ENCODE results near the gene SBSN. TPM values are rescaled to one million over a fixed set of nuclear protein-coding genes. Genes with fewer than 3 reads are reported as not detected.

Gene SBSN
- total and polyA plus RNA-seq, 4 donors = not detected

DNA sequence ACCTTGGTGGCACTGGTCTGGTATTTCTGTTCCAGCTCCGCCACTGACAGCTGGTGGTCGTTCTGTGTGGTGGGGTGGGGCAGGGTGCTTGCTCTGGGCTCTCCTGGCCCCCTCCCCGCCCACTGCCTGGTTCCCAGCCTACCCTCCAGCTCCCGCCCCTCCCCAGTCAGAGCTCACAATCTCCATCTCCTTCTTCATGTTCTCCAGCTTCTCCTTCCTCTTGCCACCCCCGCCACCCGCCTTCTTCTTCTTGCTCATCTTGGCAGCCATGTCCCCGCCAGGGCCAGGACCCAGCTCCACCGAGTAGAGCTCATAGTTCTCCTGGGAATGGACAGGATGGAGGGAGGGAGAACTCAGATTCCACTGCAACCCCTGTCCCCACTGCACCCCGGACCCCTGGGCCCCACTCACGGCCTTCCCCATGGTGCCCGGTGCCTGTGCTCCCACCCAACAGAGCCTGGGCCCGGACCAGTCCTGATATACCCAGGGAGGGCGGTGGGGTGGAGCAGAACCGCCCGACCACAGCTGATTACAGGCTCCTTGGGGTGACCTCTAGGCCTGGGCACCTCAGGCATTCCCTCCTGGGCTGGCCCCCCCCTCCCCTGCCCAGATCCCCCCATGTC lies 35.2 kb upstream of the SBSN start, which contains the start of gene ATP4A (continued):
- TF ChIP-seq GABPA (IDR thresholded peaks at IDR 0.05 in 1 of 2, conservative IDR thresholded peaks at IDR 0.05 in 1 of 2) = no peak
- no peak for TF ChIP-seq HNF4A (conservative IDR thresholded peaks at IDR 0.05)
- no peak for TF ChIP-seq RXRA (IDR thresholded peaks at IDR 0.05)
- TF ChIP-seq, protein P1, sequence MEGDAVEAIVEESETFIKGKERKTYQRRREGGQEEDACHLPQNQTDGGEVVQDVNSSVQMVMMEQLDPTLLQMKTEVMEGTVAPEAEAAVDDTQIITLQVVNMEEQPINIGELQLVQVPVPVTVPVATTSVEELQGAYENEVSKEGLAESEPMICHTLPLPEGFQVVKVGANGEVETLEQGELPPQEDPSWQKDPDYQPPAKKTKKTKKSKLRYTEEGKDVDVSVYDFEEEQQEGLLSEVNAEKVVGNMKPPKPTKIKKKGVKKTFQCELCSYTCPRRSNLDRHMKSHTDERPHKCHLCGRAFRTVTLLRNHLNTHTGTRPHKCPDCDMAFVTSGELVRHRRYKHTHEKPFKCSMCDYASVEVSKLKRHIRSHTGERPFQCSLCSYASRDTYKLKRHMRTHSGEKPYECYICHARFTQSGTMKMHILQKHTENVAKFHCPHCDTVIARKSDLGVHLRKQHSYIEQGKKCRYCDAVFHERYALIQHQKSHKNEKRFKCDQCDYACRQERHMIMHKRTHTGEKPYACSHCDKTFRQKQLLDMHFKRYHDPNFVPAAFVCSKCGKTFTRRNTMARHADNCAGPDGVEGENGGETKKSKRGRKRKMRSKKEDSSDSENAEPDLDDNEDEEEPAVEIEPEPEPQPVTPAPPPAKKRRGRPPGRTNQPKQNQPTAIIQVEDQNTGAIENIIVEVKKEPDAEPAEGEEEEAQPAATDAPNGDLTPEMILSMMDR (IDR thresholded peaks at IDR 0.05; ENCODE audit: low read depth, low read length, missing input control) = no peak

- Histone ChIP-seq H3K4me1 (ENCODE audit: control insufficient read depth in 4 of 4, insufficient read depth in 4 of 4, low read length in 3 of 4) (peaks cover 0 to 7% (median 4%) of the 10 kb centered on the region in 4 donors), H3K9ac (ENCODE audit: low read depth in 1 of 2, low read length in 2 of 2) (no peak overlapping the region), H3K9me3 (ENCODE audit: control insufficient read depth in 4 of 4, low read length in 3 of 4) (no peaks in the 10 kb centered on the region), H3K27ac (ENCODE audit: low read depth in 1 of 2, low read length in 2 of 2) (no peak overlapping the region), H3K4me3 (ENCODE audit: low read depth in 1 of 3, low read length in 3 of 3) (no peak overlapping the region), H3K27me3 (ENCODE audit: control insufficient read depth in 4 of 4, insufficient read depth in 4 of 4, low read length in 3 of 4) (peaks cover 0 to 7% (median 3%) of the 10 kb centered on the region in 4 donors), H3K36me3 (ENCODE audit: control insufficient read depth in 4 of 4, insufficient read depth in 3 of 4, low read depth in 1 of 4, low read length in 3 of 4) (no peaks in the 10 kb centered on the region)
- TF ChIP-seq, protein P2, sequence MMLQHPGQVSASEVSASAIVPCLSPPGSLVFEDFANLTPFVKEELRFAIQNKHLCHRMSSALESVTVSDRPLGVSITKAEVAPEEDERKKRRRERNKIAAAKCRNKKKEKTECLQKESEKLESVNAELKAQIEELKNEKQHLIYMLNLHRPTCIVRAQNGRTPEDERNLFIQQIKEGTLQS (IDR thresholded peaks at IDR 0.05) = no peak
- TF ChIP-seq FOXA1 (IDR thresholded peaks at IDR 0.05) (no peak), ZBTB33 (IDR thresholded peaks at IDR 0.05) (no peak), FOXA2 (IDR thresholded peaks at IDR 0.05) (no peak), GABPA (IDR thresholded peaks at IDR 0.05 in 1 of 2, conservative IDR thresholded peaks at IDR 0.05 in 1 of 2) (no peak)
- DNase-seq (ENCODE audit: low spot score) = no peak
- WGBS = 68% methylated on average over 2 of the region's 2 CpGs
Observed at GRCh38 chr19:35562776-35563175, 34.7 kb upstream of the SBSN start.

DNA sequence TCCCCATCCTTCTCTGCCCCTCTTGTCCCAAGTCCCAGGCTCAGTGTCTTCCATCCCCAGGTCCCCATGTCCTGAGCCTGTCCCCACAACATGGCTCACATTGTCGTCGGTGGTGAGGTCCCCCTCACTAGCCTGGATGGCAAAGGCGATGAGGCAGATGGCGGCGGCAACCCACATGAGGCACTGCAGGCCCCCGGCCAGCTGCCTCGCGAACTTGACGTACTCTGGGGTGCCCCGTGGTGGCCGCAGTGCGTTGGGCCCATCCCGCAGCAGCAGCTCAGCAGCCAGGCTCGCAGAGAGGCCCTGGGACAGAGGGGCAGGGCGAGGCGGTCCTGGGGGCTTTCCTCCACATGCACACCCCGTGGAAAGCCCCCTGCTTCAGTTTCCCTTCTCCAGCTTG lies 34.2 kb upstream of the SBSN start:
- no peak overlapping the region for H3K9ac ChIP-seq (ENCODE audit: low read depth in 1 of 2, low read length in 2 of 2)
- H3K27me3 ChIP-seq (ENCODE audit: control insufficient read depth in 4 of 4, insufficient read depth in 4 of 4, low read length in 3 of 4) = peaks cover 0 to 7% (median 3%) of the 10 kb centered on the region in 4 donors
- TF ChIP-seq EGR1 (IDR thresholded peaks at IDR 0.05; ENCODE audit: low read depth in 2 of 2) = no peak
- TF ChIP-seq, protein P1 (IDR thresholded peaks at IDR 0.05; ENCODE audit: low read depth, low read length, missing input control) = no peak
- TF ChIP-seq, protein P2 (IDR thresholded peaks at IDR 0.05) = no peak
- no peak for TF ChIP-seq FOXA1 (IDR thresholded peaks at IDR 0.05)
- TF ChIP-seq HNF4G (IDR thresholded peaks at IDR 0.05) = no peak
- TF ChIP-seq, protein P3, sequence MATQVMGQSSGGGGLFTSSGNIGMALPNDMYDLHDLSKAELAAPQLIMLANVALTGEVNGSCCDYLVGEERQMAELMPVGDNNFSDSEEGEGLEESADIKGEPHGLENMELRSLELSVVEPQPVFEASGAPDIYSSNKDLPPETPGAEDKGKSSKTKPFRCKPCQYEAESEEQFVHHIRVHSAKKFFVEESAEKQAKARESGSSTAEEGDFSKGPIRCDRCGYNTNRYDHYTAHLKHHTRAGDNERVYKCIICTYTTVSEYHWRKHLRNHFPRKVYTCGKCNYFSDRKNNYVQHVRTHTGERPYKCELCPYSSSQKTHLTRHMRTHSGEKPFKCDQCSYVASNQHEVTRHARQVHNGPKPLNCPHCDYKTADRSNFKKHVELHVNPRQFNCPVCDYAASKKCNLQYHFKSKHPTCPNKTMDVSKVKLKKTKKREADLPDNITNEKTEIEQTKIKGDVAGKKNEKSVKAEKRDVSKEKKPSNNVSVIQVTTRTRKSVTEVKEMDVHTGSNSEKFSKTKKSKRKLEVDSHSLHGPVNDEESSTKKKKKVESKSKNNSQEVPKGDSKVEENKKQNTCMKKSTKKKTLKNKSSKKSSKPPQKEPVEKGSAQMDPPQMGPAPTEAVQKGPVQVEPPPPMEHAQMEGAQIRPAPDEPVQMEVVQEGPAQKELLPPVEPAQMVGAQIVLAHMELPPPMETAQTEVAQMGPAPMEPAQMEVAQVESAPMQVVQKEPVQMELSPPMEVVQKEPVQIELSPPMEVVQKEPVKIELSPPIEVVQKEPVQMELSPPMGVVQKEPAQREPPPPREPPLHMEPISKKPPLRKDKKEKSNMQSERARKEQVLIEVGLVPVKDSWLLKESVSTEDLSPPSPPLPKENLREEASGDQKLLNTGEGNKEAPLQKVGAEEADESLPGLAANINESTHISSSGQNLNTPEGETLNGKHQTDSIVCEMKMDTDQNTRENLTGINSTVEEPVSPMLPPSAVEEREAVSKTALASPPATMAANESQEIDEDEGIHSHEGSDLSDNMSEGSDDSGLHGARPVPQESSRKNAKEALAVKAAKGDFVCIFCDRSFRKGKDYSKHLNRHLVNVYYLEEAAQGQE (IDR thresholded peaks at IDR 0.05) = no peak
- H3K27ac ChIP-seq (ENCODE audit: low read depth in 1 of 2, low read length in 2 of 2) = no peak overlapping the region
- no peak for DNase-seq (ENCODE audit: low spot score)
- H3K4me3 ChIP-seq (ENCODE audit: low read depth in 1 of 3, low read length in 3 of 3) = no peak overlapping the region
- peaks cover 0 to 7% (median 4%) of the 10 kb centered on the region in 4 donors for H3K4me1 ChIP-seq (ENCODE audit: control insufficient read depth in 4 of 4, insufficient read depth in 4 of 4, low read length in 3 of 4)
- no peaks in the 10 kb centered on the region for H3K9me3 ChIP-seq (ENCODE audit: control insufficient read depth in 4 of 4, low read length in 3 of 4)
- 59% methylated on average over 17 of the region's 17 CpGs for WGBS
- H3K36me3 ChIP-seq (ENCODE audit: control insufficient read depth in 4 of 4, insufficient read depth in 3 of 4, low read depth in 1 of 4, low read length in 3 of 4) = no peaks in the 10 kb centered on the region
